GM12872 (cell line): ENCODE measurements around the gene ADAMTSL1.

ENCODE experiments used
- TF ChIP-seq, protein P1 (sequence below): IDR thresholded peaks from 3 replicates; pipeline ENCODE4 v1.5.1; 2011; ENCODE audit warnings: low read depth, mild to moderate bottlenecking, low read length, moderate library complexity; ENCODE audit not compliant: insufficient read depth

The ADAMTSL1 gene

DNA sequence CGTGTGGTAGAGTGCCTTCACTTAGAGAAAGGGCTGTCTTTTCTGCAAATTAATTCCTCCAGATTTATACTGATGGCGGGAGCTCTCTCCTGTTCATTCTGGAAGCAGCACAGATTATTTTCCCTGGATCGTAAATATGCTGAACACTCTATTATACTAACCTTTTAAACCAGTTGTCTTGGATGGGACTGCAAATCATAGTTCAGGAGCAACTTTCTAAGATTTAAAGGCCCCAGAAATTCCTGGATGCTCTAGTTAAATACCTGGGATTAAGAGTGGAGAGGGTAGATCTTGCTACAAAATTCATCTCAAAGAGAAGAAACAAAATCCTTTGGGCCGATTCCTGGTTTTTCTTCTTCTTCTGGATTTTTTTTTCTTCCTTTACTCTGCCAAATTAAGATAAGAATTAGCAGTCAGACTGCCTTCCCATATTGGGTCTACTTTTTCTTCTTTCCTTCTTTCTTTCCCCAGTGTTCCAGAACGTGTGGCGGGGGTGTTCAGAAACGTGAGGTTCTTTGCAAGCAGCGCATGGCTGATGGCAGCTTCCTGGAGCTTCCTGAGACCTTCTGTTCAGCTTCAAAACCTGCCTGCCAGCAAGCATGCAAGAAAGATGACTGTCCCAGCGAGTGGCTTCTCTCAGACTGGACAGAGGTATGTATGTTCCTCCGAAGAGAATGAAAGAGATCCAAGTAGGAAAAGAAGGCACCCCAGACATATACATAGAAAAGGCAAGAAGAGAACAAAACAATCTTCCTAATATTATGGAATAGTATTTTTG, 296.4 kb downstream of the ADAMTSL1 start:
- TF ChIP-seq, protein P1, sequence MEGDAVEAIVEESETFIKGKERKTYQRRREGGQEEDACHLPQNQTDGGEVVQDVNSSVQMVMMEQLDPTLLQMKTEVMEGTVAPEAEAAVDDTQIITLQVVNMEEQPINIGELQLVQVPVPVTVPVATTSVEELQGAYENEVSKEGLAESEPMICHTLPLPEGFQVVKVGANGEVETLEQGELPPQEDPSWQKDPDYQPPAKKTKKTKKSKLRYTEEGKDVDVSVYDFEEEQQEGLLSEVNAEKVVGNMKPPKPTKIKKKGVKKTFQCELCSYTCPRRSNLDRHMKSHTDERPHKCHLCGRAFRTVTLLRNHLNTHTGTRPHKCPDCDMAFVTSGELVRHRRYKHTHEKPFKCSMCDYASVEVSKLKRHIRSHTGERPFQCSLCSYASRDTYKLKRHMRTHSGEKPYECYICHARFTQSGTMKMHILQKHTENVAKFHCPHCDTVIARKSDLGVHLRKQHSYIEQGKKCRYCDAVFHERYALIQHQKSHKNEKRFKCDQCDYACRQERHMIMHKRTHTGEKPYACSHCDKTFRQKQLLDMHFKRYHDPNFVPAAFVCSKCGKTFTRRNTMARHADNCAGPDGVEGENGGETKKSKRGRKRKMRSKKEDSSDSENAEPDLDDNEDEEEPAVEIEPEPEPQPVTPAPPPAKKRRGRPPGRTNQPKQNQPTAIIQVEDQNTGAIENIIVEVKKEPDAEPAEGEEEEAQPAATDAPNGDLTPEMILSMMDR = no peak

DNA sequence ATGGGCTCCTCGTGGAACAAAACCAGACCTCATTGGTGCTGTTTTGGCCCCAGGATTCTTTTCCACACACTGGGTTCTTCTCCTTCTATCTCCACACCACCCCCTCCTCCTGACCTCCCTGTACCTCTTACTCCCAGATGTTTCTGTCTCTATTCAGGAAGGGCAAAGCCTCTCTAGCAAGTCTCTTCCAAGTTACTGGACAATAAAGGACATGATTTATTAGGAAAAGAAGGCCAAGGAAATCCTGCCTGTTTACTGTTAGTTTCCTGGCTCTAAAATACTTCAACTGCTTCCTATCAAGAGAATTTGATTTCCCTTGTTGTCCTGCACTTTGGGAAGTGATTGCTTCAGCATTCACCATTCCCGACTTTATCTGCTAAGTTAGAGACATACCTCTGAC, 297.1 kb downstream of the ADAMTSL1 start:
- TF ChIP-seq, protein P1 = no peak

DNA sequence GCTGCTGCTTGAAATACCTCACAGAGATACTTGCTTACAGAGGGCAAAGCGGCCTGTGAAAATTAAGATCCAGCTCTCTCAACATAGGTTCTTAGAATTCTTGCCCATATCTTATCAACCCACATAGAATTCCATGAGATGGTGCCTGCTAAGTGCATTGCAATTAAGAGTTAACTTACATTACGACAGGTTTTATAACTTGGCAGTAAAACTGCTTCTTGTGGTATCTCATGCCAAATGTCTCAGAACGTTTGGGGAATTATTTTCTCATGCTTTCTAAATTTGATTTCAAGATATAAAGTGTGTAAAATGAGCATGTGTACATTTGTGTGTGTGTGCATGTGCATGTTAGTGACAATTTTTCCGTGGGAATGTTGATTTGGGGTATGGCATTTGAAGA, 297.8 kb downstream of the ADAMTSL1 start:
- TF ChIP-seq, protein P1 = no peak

- TF ChIP-seq, protein P1 = no peak
Observed at GRCh38 chr9:18775241-18775640, 301.3 kb downstream of the ADAMTSL1 start.

- TF ChIP-seq, protein P1 = no peak
Observed at GRCh38 chr9:18775930-18776329, 302.0 kb downstream of the ADAMTSL1 start.

GRCh38 chr9:18776836-18777820, 303.2 kb downstream of the ADAMTSL1 start:
- TF ChIP-seq, protein P1 = no peak

DNA sequence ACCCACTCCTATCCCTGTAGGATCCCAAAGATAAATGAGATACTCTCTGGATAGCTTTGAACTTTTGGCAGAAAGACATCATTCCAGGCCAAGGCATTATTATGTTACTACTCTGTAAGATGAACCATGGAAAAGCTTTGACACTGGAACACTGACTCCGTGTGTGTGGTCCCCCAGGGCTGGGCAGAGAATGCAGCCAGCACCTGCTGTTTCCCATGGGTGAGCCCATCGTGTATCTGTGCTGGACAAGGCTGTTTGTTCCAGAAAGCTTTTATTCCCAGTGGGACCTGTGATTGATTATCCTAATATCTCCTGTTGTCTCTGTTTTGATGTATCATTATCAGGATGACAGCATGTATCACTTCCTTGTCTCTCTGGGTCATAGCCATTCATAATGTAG, 304.2 kb downstream of the ADAMTSL1 start:
- TF ChIP-seq, protein P1 = no peak
